Measurements from ENCODE around the gene TEX36. TPM values are rescaled to one million over a fixed set of nuclear protein-coding genes. Genes with fewer than 3 reads are reported as not detected.

Gene TEX36
- total RNA-seq = 0.24 and 0.32 TPM in 2 replicates

GRCh38 chr10:125683063-125683462 lies at the start of gene TEX36:
TEX36 (minus strand) TSS chr10:125683163; CDS start chr10:125682989, 174 bp downstream.

GRCh38 chr10:125719173-125720001 lies 36.4 kb upstream of the TEX36 start, which contains the start of gene EDRF1:
EDRF1 (plus strand) TSS chr10:125719709; CDS start chr10:125719808, 99 bp downstream.

Other genes with a start within 250 kb of the TEX36 start
- 18.6 and 27.7 TPM in 2 replicates for gene EDRF1, start 36.5 kb upstream of the TEX36 start, total RNA-seq
- gene MMP21, start 92.7 kb upstream of the TEX36 start, total RNA-seq = 0.12 TPM in 1 of 2 replicates, not detected in the other
- 58.4 and 76.0 TPM in 2 replicates for gene UROS, start 140.1 kb upstream of the TEX36 start, total RNA-seq
- gene BCCIP, start 140.4 kb upstream of the TEX36 start, total RNA-seq = 21.6 and 24.9 TPM in 2 replicates
- gene DHX32, start 198.1 kb upstream of the TEX36 start, total RNA-seq = 31.6 and 35.2 TPM in 2 replicates
- gene FANK1, start 213.4 kb upstream of the TEX36 start, total RNA-seq = 1.5 and 2.1 TPM in 2 replicates